ENCODE results near the gene FAXDC2. TPM values are rescaled to one million over a fixed set of nuclear protein-coding genes. Genes with fewer than 3 reads are reported as not detected.

FAXDC2 gene
- total and polyA plus RNA-seq, 9 of the 15 experiments (the other 6 are each of a cell fraction or from before 2014, with no cell fraction given), result 2.4 to 30.0 (median 9.9) TPM

- no peak for TF ChIP-seq ZNF589 (CRISPR knock-in tag; IDR thresholded peaks at IDR 0.05; ENCODE audit: low read depth)
Measured at GRCh38 chr5:154858297-154858971, 8.0 kb upstream of the FAXDC2 start, which contains the start of gene CNOT8 (continued).

DNA sequence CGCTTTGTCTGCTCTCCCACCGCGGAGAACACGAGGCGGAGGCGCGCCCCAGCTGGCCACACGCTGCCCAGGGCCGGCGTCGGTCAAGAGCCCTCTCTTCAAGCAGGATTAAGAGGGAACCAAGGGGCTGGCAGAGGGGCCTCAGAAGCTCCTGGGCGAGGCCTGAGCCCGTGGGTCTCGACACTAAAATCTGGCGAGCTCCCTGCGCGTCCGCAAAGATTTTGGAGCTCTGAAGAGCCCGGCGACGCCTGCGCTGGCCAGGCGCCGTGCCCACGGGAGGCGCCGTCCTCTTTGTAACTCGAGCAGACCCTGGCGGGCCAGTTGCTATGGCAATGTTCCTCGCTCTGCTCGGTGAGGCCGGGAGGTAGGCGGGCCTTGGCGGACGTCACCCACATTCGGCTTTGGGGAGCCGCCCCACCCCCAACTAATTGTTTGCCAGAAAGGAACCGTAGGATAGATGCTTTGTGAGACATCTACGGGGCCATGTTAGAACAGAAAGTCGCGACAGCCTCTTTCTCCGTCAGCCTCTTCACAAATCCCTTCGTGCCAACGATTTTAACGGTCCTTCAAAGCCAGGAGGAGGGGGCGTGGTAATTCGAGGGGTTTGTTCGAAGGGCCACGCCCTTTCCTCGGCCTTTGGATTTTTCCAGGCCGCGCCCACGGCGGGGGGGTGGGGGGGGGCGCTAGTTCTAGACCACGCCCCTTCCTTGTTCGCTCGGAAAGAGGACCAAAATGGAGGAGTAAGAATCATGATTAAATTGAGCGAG, 7.3 kb upstream of the FAXDC2 start:
- H3K9me1 ChIP-seq (ENCODE audit: control insufficient read depth, insufficient read depth, low read length), result no peaks in the 10 kb centered on the region
- DNase-seq (ENCODE audit: extremely low read depth in 1 of 4, low spot score in 3 of 4) (peak; percentile 82 to 95 (median 87)), FAIRE-seq (no peak), ATAC-seq (peak; percentile 86)
- peak overlapping the region; percentile 95 for H3K27ac ChIP-seq (ENCODE audit: extremely low read depth, low read depth, low read length)
- peak overlapping the region; percentile 96 for H3K4me2 ChIP-seq (ENCODE audit: insufficient read depth, low read length)
- no peaks in the 10 kb centered on the region for H3K9me3 ChIP-seq (replicated peaks; ENCODE audit: control insufficient read depth, insufficient read depth, low read depth, low read length)
- in situ Hi-C loops (cut with MboI), result no loop called here
- BruUV-seq (replicated peaks), result TSS peak; percentile 89
- POLR2A ChIA-PET, result interaction anchor here (0.6 to 2.9 kb wide), 15 partner anchors 10 to 822 kb away, joined by 3 to 20 read pairs (median 4); no protein-coding TSS in a partner anchor
- under 1% methylated on average over 54 of the region's 59 CpGs for WGBS (ENCODE audit: insufficient coverage, low coverage, missing lambda C conversion rate)
- peaks cover 44% of the 10 kb centered on the region for H3K79me2 ChIP-seq (ENCODE audit: control insufficient read depth, insufficient read depth, low read length)
- intact Hi-C loops (cut with micrococcal nuclease), result loop anchor here (1.0 to 2.0 kb wide), 3 partner anchors 22 to 103 kb away; partner anchors contain the start of gene LARP1
- H3K9ac ChIP-seq (ENCODE audit: insufficient read depth in 1 of 2, low read depth in 2 of 2, low read length in 2 of 2), result peak overlapping the region; percentile 87 to 97
- peaks cover 17 to 31% of the 10 kb centered on the region in 2 experiments; a peak in 4 of 5 replicates for H3K4me1 ChIP-seq (replicated peaks in 1 of 2; ENCODE audit: control insufficient read depth in 2 of 2, insufficient read depth in 2 of 2, low read length in 2 of 2)
- no peaks in the 10 kb centered on the region for H3K27me3 ChIP-seq (ENCODE audit: control insufficient read depth in 2 of 2, insufficient read depth in 2 of 2, low read length in 2 of 2)
- no peaks in the 10 kb centered on the region; the same call in 1 of the 2 replicates for H4K20me1 ChIP-seq (replicated peaks; ENCODE audit: control insufficient read depth, insufficient read depth, low read length)
- CTCF ChIA-PET (ENCODE audit: low intra/inter-chr PET ratio), result no interaction called here
- H2AFZ ChIP-seq (ENCODE audit: low read depth, low read length), result peak overlapping the region; percentile 95
- H3K4me3 ChIP-seq, result peak overlapping the region; percentile 88
- peaks cover 8% of the 10 kb centered on the region for H3K36me3 ChIP-seq (ENCODE audit: control insufficient read depth, insufficient read depth, low read length)
- TF ChIP-seq, protein P1, sequence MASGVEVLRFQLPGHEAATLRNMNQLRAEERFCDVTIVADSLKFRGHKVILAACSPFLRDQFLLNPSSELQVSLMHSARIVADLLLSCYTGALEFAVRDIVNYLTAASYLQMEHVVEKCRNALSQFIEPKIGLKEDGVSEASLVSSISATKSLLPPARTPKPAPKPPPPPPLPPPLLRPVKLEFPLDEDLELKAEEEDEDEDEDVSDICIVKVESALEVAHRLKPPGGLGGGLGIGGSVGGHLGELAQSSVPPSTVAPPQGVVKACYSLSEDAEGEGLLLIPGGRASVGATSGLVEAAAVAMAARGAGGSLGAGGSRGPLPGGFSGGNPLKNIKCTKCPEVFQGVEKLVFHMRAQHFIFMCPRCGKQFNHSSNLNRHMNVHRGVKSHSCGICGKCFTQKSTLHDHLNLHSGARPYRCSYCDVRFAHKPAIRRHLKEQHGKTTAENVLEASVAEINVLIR (CRISPR knock-in tag; IDR thresholded peaks at IDR 0.05), result peak; percentile 32; the same call in 1 of the 2 replicates
- TF ChIP-seq KLF13 (tag; IDR thresholded peaks at IDR 0.05; ENCODE audit: borderline replicate concordance, low read depth) (peak; percentile 67; the same call in 1 of the 2 replicates), CREM (IDR thresholded peaks at IDR 0.05; ENCODE audit: low read depth) (peak; percentile 67), ERF (CRISPR knock-in tag; IDR thresholded peaks at IDR 0.05) (peak; percentile 9; the same call in 1 of the 2 replicates), SNIP1 (IDR thresholded peaks at IDR 0.05; ENCODE audit: low read depth) (peak; percentile 76; the same call in 1 of the 2 replicates)
- TF ChIP-seq, protein P2, sequence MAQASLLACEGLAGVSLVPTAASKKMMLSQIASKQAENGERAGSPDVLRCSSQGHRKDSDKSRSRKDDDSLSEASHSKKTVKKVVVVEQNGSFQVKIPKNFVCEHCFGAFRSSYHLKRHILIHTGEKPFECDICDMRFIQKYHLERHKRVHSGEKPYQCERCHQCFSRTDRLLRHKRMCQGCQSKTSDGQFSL (CRISPR knock-in tag; IDR thresholded peaks at IDR 0.05), result no peak
- TF ChIP-seq, protein P2 (tag; IDR thresholded peaks at IDR 0.05), result peak in 1 of 2 experiments; percentile 99; a peak in 2 of 4 replicates
- TF ChIP-seq, protein P3, sequence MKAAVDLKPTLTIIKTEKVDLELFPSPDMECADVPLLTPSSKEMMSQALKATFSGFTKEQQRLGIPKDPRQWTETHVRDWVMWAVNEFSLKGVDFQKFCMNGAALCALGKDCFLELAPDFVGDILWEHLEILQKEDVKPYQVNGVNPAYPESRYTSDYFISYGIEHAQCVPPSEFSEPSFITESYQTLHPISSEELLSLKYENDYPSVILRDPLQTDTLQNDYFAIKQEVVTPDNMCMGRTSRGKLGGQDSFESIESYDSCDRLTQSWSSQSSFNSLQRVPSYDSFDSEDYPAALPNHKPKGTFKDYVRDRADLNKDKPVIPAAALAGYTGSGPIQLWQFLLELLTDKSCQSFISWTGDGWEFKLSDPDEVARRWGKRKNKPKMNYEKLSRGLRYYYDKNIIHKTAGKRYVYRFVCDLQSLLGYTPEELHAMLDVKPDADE (conservative IDR thresholded peaks at IDR 0.05; ENCODE audit: control insufficient read depth, low read depth, low read length), result 0 out of 2 replicates have a peak, but pooled peaks have one; percentile 59

Data from K562 (cell line).